Colon (tissue), 2 donors: ENCODE data around the gene RHOJ.

Experiments used
- FAIRE-seq: peaks from 2 replicates; lab custom pipeline; 2012; peaks lifted over from hg19 to GRCh38; lab: Jason Lieb, UNC
- donor health status: control.
- donor health status: control.

Gene RHOJ

GRCh38 chr14:63205866-63206265 lies 1.6 kb downstream of the RHOJ start:
- FAIRE-seq = no peak

- no peak for FAIRE-seq
Observed at GRCh38 chr14:63209160-63209559, 4.9 kb downstream of the RHOJ start.

GRCh38 chr14:63210812-63211211 lies 6.6 kb downstream of the RHOJ start:
- no peak for FAIRE-seq

- no peak for FAIRE-seq
Observed at GRCh38 chr14:63212209-63212608, 8.0 kb downstream of the RHOJ start.

GRCh38 chr14:63212776-63213500 lies 8.7 kb downstream of the RHOJ start:
- no peak for FAIRE-seq

- FAIRE-seq = no peak
Observed at GRCh38 chr14:63214417-63215196, 10.4 kb downstream of the RHOJ start.

- FAIRE-seq = no peak
Observed at GRCh38 chr14:63220526-63220925, 16.3 kb downstream of the RHOJ start.

- no peak for FAIRE-seq
Observed at GRCh38 chr14:63223596-63223995, 19.4 kb downstream of the RHOJ start.

- no peak for FAIRE-seq
Observed at GRCh38 chr14:63224196-63224595, 20.0 kb downstream of the RHOJ start.

- no peak for FAIRE-seq
Observed at GRCh38 chr14:63228217-63228616, 24.0 kb downstream of the RHOJ start.

GRCh38 chr14:63229330-63230059 lies 25.3 kb downstream of the RHOJ start:
- FAIRE-seq = no peak

GRCh38 chr14:63231766-63232165 lies 27.5 kb downstream of the RHOJ start:
- no peak for FAIRE-seq

GRCh38 chr14:63237791-63238190 lies 33.5 kb downstream of the RHOJ start:
- no peak for FAIRE-seq

GRCh38 chr14:63240221-63240620 lies 36.0 kb downstream of the RHOJ start:
- no peak for FAIRE-seq

GRCh38 chr14:63241096-63241495 lies 36.9 kb downstream of the RHOJ start:
- no peak for FAIRE-seq

- FAIRE-seq = no peak
Observed at GRCh38 chr14:63243646-63244045, 39.4 kb downstream of the RHOJ start.

GRCh38 chr14:63245893-63246292 lies 41.6 kb downstream of the RHOJ start:
- no peak for FAIRE-seq

GRCh38 chr14:63248211-63248610 lies 44.0 kb downstream of the RHOJ start:
- no peak for FAIRE-seq

GRCh38 chr14:63249092-63249491 lies 44.8 kb downstream of the RHOJ start:
- FAIRE-seq = no peak

- FAIRE-seq = no peak
Observed at GRCh38 chr14:63257299-63257698, 53.1 kb downstream of the RHOJ start.

GRCh38 chr14:63262446-63262845 lies 58.2 kb downstream of the RHOJ start:
- no peak for FAIRE-seq

- no peak for FAIRE-seq
Observed at GRCh38 chr14:63266106-63266505, 61.9 kb downstream of the RHOJ start.

- no peak for FAIRE-seq
Observed at GRCh38 chr14:63267171-63267570, 62.9 kb downstream of the RHOJ start.
